Right renal cortex interstitium (tissue), 3 donors: ENCODE results near the gene ASTE1. TPM values are rescaled to one million over a fixed set of nuclear protein-coding genes. Genes with fewer than 3 reads are reported as not detected.
"Not testable (repeated sequence)": the region's sequence is repeated elsewhere in the genome, so short reads cannot be mapped to it uniquely, and the experiment has no call there.

Experiments used
- DNase-seq, 3 donors: peaks; one replicate each; pipeline ENCODE4 v3.0.0-alpha.2; 2013; ENCODE audit warnings: low read depth in 3 of 3, low spot score in 2 of 3
- polyA plus RNA-seq, 3 donors: library from polyadenylated mRNA; unstranded; fragments of 120-200 nt; gene quantifications; one replicate each; pipeline ENCODE4 v1.2.1, GENCODE V29; 2013; ENCODE audit not compliant: insufficient read length in 3 of 3

The ASTE1 gene
- polyA plus RNA-seq, 3 donors = 14.6 to 17.5 (median 16.6) TPM

- no peak for DNase-seq
Measured at GRCh38 chr3:131020122-131020693, 6.4 kb downstream of the ASTE1 start.

GRCh38 chr3:131018970-131019369, 7.7 kb downstream of the ASTE1 start:
- DNase-seq = no peak

- DNase-seq = no peak
Measured at GRCh38 chr3:131009698-131010097, 16.9 kb downstream of the ASTE1 start.

GRCh38 chr3:131008326-131008725, 18.3 kb downstream of the ASTE1 start:
- no peak for DNase-seq

- no peak for DNase-seq
Measured at GRCh38 chr3:131007782-131008181, 18.8 kb downstream of the ASTE1 start.

GRCh38 chr3:131007256-131007655, 19.4 kb downstream of the ASTE1 start:
- DNase-seq = no peak

GRCh38 chr3:131004603-131005002, 22.0 kb downstream of the ASTE1 start:
- no peak for DNase-seq

- no peak for DNase-seq
Measured at GRCh38 chr3:131001071-131001470, 25.6 kb downstream of the ASTE1 start.

- DNase-seq = no peak
Measured at GRCh38 chr3:130997289-130997688, 29.3 kb downstream of the ASTE1 start.

- DNase-seq = no peak
Measured at GRCh38 chr3:130992344-130992743, 34.3 kb downstream of the ASTE1 start.

- no peak for DNase-seq
Measured at GRCh38 chr3:130991126-130991525, 35.5 kb downstream of the ASTE1 start.

GRCh38 chr3:130990282-130990681, 36.3 kb downstream of the ASTE1 start:
- no peak for DNase-seq

GRCh38 chr3:130981469-130981868, 45.2 kb downstream of the ASTE1 start:
- no peak for DNase-seq

GRCh38 chr3:130979117-130979516, 47.5 kb downstream of the ASTE1 start:
- DNase-seq = no peak

GRCh38 chr3:130976706-130977105, 49.9 kb downstream of the ASTE1 start:
- DNase-seq = no peak

GRCh38 chr3:130975251-130975650, 51.4 kb downstream of the ASTE1 start:
- DNase-seq = no peak

- no peak for DNase-seq
Measured at GRCh38 chr3:130974201-130974600, 52.4 kb downstream of the ASTE1 start.

- DNase-seq = no peak
Measured at GRCh38 chr3:130973406-130973805, 53.2 kb downstream of the ASTE1 start.

- not testable (repeated sequence) for DNase-seq
Measured at GRCh38 chr3:130972592-130972991, 54.0 kb downstream of the ASTE1 start.

- no peak for DNase-seq
Measured at GRCh38 chr3:130971208-130971607, 55.4 kb downstream of the ASTE1 start.

GRCh38 chr3:130969621-130970020, 57.0 kb downstream of the ASTE1 start:
- no peak for DNase-seq

GRCh38 chr3:130968221-130968620, 58.4 kb downstream of the ASTE1 start:
- DNase-seq = no peak

GRCh38 chr3:130967281-130967680, 59.3 kb downstream of the ASTE1 start:
- DNase-seq = no peak
